Activated CD4-positive, alpha-beta T cell treated with anti-CD3 and anti-CD28 coated beads for 48 hours (primary cell): Measurements from ENCODE around the gene TCF25.

Experiments used
- DNase-seq: peaks from one replicate; pipeline ENCODE4 v3.0.0-alpha.2; 2020

The TCF25 gene

DNA sequence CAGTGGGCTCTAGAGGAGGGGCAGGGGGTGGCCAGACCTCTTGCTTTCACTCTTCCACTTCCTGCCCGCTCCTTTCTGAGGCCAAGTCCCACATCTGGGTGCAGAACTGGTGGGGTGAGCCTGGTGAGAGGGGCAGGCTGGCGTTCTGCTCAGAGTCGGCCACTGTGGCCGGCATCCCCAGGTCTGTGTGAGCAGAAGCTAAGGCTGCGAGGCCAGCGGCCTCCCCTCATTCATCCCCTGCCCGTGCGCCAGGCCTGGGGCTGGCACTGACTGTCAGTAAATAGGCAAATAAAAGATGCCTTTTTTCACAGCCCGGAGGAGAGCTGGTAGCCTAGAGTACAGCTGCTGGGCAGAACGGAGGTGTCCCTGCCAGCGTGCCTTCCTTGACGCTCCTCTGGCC lies 76.4 kb downstream of the TCF25 start:
- DNase-seq = no peak

DNA sequence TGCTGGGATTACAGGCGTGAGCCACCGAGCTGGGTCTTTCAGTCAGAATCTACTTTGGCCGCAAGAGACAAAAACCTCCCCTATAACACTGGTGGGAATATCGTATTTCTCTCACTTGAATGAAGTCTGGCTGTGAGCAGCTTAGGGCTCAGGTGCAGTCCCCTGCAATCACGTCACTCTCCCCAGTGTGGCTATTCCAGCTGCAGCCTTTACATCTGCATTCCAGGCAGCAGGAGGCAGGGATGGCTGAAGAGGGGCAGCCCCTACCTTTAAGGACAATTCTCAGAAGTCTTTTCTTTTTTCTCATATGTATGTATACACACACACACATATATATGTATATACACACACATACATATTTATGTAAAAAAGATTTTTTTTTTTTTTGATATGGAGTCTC lies 78.1 kb downstream of the TCF25 start:
- no peak for DNase-seq

DNA sequence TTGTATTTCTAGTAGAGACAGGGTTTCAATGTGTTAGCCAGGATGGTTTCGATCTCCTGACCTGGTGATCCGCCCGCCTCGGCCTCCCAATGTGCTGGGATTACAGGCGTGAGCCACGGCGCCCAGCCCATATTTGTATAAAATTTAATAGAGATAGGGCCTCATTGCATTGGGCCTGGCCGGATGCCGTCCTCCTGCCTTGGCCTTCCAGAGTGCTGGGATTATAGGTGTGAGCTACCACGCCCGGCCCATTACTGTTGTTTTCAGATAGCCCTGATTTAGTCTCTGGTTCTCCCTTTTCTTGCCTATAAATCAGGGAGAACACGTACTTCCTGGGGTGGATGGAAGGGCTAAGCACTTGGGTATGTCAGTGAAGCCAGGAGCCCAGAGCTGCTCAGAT lies 78.7 kb downstream of the TCF25 start:
- DNase-seq = no peak

DNA sequence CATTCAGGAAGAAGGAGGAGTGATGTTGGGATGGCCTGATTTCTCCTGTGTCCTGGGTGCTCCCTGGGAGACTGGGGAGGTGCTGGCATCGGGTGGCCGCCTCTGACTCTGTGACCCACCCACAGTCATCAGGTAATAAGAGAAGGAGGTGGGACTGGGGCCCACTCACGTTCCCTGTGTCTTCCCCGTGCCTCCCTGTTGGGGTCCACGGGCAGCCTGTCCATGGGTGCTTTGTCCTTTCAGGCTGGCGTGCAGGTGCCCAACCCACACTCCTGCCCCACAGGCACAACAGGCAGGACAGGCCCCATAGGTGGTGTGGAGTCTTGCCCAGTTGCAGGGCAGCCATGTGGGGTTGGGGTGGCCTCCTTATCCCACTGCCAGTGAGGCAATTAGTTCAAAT lies 79.2 kb downstream of the TCF25 start:
- DNase-seq = no peak

DNA sequence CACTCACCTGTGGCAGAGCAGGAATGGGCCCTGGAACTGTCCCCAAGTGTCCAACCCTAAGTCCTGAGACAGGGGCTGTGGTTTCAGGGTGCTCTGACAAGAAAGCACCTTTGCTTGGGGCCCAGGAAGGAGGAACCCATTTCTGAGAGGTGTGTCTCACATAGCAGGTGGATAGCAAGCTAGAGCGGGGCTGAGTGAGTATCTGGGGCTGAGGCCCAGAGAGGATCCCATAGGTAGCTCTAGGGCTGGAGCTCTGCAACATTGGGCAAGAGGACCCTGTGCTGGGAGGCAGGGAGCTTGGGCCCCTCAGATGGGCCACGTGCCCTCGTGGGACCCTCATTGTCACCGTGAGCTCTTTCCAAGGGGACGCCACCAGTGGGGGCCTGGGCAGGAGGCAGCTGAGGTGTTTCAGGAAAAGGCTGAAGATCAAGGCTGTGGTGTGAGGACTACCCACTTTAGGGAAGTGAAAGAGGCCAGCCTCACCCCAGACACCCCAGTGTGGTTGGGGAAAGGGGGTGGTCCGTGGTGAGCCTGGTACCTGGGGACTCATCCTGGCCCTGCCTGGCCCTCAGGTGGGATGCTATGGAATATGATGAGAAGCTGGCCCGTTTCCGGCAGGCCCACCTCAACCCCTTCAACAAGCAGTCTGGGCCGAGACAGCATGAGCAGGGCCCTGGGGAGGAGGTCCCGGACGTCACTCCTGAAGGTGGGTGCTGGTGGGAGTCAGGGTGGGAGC lies 80.4 kb downstream of the TCF25 start:
- no peak for DNase-seq

DNA sequence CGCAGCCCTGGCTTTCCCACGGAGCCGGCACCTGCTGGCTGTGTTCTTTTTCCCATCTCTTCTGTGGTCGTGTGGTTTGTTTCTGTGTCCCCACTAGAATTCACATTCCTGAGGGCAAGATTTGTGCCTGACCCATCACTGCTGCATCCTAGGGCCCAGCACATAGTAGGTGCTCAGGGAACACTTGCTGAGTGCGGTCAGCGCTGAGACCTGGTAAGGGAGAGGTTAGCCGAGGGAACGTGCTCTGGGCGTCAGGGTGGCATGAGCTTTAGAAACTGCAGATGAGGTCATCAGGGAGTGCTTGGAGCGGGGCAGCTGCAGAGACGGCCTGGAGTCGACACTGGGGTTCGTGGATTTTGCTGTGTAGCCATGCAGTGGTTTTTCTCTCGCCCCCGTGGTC lies 81.1 kb downstream of the TCF25 start:
- no peak for DNase-seq

DNA sequence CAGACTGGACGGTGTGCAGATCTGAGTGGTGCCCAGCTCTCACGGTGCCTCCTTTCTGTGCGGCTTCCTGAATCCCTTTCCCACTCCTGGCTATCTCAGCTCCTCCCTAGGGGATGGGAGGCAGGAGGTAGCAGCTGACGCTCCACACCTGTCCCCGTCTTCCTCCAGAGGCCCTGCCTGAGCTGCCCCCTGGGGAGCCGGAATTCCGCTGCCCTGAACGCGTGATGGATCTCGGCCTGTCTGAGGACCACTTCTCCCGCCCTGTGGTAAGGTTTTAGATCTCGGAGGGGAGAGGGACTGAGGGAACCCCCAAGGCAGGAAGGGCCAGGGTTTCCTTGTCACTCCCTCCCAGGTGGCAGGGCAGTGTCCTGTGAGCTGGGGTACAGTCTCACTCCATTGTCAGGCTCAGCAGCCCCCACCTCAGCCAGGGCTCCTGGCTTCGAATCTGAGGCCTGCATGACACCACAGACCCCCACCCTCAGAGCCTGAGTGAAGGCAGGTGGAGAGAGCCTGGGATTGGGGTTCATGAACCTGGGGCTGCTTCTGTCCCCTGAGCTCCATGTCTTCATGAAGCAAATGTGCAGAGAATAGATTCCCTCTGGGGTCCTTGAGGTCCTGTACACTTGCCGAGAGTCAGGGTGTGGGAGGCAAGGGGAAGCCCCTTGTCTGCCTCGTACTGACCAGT lies 81.8 kb downstream of the TCF25 start:
- DNase-seq = no peak

DNA sequence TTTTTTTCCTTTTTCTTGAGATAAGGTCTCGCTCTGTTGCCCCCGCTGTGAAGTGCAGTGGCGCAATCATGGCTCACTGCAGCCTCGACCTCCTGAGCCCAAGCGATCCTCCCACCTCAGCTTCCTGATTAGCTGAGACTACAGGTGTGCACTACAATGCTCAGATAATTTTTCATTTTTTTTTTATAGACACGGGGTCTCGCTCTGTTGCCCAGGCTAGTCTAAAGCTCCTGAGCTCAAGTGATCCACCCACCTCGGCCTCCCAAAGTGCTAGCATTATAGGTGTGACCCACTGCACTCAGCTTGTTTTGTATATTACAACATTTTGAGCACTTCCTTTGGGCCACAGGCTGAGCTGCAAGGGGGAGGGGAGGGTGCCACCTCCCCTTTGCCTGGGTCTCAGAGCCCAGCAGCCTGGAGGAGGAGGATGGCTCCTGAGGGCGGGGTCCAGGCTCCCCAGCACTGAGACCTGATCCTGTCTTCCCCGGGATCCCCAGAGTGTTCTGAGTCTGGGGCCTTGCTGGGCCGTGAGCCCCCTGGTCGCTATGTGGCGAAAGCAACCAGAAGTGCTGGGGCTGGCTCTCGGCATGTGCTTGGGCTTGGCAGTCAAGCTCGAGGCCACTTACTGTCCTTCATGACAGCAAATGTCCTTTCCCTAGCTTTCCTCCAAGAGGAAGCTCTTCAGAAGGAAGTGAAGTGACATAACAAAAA lies 83.3 kb downstream of the TCF25 start:
- DNase-seq = no peak

DNA sequence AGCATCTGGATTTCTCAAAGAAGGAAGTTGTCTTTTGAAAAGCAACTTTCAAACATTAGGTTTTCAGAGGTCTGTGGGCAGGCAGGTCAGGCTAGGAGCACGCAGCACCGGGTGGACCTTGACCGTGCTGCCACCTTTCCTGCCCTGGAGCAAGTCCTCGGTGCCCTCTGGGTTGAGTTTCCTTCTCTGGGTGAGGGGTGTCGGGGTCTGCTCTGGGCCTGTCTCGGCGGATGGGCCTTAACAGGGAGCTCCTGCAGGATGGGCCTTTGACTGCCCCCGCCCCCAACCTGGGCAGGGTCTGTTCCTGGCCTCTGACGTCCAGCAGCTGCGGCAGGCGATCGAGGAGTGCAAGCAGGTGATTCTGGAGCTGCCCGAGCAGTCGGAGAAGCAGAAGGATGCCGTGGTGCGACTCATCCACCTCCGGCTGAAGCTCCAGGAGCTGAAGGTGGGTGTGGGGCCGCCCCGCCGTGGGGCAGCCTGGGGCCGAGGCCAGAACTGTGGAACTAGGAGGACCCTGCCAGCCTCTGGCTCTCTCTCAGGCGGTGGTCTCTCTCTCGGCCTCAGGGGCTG lies 83.9 kb downstream of the TCF25 start:
- no peak for DNase-seq

DNA sequence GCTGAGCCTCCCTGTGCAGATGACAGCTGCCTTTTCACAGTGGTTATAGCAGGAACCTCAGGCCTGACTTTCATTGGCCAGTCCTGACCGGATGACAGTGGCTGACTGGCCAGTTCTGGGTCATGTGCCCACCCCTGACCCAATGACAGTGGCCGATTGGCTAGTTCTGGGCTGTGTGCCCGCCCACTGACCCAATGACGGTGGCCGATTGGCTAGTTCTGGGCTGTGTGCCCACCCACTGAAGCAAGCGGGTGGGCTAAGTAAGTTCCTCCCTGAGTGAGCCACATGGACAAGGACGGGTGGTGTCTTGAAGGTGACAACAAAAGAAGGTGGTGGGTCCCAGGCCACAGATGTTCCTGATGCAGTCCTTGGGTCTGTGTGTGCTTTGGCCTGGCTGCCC lies 84.7 kb downstream of the TCF25 start:
- DNase-seq = peak; percentile 20

DNA sequence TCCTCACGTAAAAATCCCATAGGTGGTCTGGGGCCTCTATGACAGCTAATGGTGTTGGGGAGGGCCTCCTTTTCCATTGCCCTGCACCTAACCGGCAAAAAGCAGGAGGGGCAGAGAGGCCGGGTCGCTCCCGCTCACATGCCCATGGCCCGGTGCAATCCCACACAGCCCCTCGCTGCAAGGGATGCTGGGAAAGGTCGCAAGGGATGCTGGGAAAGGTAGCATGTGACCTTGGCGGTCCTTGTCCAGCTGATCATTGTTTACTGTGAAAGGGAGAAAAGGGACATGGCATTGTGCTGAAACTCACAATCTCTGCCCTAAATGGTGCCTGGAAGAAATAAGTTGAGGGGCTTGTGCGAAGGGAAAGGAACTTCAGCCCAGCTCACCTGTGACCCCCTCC lies 85.2 kb downstream of the TCF25 start:
- no peak for DNase-seq

DNA sequence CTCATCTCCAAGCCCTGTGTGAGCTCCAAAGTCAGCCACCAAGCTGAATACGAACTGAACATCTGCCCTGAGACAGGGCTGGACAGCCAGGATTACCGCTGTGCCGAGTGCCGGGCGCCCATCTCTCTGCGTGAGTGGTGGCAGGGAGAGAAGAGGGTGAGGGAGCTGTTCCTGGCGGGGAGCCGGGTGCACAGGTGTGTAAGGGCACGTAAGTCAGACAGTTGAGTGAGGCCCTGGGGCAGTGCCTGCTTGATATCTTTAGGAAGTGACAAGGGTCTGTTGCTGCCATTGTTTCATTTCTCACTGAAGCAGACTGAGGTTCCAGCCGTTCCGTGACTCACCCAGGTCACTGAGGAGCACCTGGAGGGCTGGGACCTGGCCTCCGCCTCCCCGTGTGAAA lies 87.6 kb downstream of the TCF25 start:
- DNase-seq = no peak
